EH (cell line): ENCODE measurements around the gene SARS1.
"Not testable (repeated sequence)": the region's sequence is repeated elsewhere in the genome, so short reads cannot be mapped to it uniquely, and the experiment has no call there.

ENCODE experiments used
- DNase-seq: peaks from one replicate; pipeline ENCODE4 v3.0.0-alpha.2; 2015; ENCODE audit warnings: low read depth

Gene SARS1

DNA sequence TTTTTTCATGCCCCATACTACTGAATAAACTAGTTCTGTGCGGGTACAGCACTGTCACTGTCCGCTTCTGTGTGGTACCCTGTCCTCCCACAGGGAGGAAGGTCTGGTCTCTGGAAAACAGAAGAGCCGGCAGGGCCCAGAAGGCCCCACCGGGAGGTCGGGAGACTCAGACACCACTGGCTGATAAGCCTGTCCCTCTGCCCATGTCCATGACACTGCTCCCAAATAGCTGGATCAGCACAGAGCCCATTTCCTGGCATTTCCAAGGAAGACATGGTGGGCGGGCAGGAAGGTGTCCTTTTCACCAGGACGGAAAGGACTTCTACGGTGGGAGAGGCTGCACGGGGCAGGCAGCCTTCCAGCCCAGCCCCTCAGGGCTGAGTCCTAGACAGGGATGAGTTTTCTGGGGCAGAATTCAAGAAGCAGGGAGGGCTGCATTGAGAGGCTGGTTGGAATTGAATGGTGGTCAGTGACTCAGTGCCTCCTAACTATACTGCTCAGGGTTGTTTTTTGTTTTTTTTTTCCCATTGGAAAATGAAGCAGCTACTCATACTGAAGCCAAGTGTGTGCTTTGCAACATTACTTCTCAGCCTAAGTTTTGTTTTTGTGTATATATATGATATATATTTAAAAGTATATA lies 62.1 kb downstream of the SARS1 start:
- DNase-seq: peak; percentile 76

DNA sequence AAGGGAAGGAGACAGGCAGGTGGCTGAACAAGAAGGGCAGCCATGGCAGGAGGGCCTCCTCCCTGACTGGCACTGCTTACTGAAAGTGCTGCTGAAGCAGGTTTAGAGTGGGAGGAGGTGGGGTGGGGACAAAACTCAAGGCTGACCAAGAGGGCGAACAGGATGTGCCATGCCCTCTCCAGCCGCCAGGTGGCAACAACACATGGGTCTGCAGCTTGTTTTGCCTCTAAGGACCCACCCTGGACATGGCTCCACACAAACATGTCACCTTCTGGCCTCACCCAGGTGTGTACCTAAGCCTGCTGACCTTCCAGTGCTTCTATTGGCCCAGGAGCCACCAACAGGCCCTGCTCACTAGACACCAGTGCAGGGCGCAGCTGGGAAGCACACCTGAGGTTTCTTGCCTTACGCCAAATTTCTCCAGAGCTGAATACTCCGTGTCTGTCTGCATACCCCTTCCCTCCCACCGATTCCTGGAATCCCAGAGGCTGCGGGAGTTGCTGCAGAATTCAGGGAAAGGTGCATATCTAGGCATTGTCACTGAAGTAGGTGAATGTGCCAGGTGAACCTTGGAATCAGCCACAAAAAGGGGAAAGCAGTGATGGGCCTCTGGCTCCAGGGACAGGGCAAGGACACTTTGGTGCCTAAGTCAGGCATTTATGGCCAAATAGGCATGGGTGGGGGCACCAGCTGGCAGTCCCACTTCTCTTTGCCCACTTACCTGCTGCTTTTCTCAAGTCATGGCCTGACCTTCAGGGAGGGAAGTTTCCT lies 63.9 kb downstream of the SARS1 start:
- DNase-seq: peak; percentile 71

DNA sequence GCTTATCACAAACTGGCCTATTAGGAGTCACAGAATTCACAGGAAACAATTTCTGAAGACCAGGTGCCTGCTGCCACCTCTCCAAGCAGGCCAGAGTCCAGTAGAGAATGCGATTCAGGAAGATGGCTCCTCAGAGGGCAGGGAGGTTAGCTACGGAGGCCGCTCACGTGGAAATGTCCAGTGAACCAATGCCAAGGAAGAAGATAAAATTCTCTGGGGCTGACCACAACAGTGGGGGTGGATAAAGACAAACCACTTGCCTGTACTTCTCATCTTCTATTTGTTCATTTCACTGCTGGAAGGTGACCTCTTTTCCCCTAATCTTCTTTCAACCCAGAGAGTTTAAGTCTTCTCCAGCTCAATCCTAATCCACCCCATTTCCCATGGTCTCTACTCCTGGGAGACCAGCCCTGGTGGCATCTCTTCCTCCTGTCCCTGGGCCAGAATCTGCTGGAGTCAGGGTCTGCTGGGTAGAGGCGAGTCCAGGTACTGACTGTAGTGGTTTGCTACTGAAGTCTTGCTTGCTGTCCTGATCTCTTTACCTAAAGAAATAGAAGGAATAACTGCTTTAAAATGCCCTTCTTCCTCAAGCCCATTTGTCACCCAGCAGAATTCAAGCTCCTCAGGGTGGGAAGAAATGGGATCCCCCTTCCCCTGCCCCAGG lies 66.0 kb downstream of the SARS1 start:
- DNase-seq: no peak

DNA sequence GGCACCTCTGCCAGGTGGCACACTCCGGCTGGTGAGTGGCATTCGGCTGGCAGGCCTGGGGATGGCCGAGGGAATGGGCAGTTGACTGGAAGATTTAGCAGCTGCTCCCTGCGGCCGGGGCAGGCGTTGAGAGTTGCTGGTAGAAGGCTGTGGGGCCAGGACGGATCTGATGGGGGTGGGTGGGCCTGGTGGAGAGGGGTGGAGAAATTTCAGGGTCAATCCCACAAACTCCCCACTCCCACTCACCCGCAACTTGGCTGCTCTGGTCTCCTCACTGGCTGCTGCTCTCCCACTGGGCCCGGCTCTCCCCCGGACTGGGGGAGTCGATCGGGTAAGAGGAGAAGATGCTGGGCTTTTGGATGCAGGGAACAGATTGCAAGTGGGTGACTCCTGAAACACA lies 67.1 kb downstream of the SARS1 start:
- DNase-seq: no peak

DNA sequence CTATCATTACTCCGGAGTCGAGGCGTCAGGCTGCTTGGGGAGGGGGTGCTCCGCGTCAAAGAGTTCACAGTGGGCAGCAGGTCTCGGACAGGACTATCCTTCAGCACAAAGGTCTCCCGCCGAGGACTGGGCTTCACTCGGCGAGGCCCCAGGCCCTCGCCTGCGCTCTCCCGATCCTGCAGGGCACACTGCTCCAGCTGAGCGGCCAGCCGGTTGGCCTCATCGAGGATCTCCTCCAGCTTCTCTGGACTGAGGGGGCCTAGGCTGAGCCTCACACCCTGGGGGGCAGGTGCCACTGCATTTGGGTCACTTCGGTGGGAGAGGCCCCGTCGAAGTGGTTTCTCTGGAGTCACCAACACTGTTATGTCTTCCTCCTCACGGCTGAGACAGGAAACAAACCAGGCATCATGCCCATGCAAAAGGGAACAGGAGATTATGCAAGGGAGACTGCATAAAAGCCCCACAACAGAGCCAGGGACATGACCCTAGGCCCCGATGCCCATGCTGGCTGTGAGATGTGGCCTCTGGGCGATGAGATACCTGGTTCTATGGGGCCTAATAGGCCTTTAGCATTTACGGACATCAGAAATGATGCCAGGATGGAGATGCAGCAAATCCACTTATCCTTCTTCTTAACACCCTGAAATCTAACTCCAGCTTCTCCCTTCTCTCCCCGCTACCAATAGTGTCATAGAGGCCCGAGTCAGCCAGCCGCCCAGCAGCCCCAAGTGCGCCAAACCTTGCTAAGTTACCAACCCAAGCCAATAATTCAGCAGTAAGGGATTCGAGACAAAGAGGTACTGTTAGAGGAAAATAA lies 68.2 kb downstream of the SARS1 start:
- peak; percentile 48 for DNase-seq

DNA sequence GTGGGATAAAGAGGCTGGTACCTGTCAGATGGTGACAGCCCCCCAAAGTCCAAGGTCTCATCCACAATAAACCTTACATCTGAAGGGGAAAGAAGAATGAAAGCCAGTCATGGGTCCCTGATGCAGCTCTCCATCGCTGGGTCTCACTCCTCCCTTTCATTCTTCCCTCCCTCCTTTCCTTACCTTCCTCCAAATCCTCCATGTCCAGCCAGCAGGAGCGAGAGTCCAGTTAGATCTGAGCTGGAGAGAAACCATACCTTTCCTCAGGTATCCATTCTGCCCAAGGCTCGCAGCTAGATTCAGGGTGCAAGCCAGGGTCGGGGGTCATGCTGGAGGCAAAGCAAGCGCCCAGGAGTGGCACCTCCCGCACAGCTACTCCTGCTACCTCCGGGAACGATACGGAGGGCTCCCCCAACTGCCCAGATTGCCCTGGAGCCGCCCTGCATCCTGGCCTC lies 68.8 kb downstream of the SARS1 start:
- no peak for DNase-seq

DNA sequence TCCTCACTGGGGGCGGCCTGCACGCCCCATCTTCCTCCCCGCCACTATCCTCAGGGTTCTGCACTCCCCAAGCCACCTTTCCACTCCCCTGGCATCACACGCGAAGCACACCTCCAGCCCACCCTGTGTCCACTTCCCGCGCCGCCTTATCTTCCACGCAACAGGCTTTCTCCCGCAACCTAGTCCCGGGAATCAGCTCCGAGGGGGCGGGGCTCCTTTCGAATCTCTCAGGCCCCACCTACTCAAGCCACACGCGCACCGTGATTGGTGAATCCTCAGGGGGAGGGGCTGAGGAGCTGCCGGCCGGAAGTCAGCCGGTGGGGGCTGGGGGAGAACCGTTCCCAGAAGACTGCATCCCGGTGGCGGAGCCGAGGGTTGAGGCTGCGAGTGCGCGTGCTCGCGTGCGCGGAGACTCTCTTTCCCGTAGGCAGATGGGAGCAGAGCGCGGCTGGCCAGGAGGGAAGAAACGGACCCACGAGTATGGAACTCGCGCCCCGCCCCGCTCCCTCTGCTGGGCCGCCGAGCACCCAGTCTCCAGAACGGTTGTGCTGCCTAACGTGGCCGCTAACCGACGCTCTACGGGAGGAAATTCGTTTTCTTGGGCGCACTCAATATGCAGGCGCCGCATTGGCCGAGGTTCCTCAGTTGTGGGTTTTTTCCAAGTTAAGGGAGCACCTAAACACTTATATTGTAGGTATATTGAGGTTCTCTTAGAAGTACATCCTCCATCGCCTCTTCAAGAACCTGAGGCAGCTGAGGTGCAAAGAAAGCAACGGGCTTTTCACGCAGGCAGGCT lies 69.4 kb downstream of the SARS1 start, which contains the start of gene PSRC1:
PSRC1 (minus strand) TSS at position 194 of the 796 bp plus-strand sequence.
- peak; percentile 97 for DNase-seq

DNA sequence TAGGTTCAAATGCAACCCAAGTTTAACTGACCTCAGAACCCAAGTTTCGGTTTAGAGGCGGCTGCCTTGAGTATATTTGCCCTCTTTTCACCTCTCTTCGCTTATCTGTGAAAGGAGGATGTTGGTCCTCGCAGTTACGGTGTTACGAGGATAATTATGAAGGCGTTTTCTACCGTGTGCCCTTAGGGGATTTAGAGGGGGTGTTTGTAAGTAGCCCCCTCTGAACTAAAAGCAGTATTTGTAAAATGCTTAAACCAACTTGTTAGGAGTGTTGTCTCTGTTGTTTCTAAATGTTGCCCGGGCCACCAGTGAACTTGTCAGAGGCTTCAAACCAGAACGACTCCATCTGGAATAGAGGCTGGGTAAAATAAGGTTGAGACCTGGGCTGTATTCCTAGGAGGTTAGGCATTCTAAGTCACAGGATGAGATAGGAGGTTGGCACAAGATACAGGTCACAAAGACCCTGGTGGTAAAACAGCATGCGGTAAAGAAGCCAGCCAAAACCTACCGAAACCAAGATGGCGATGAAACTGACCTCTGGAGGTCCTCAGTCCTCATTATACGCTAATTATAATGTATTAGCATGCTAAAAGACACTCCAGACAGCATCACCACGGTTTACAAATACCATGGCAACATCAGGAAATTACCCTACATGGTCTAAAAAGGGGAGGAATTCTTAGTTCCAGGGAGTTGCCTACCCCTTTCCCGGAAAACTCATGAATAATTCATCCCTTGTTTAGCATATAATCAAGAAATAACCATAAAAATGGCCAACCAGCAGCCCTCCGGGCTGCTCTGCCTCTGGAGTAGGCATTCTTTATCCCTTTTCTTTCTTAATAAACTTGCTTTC lies 70.3 kb downstream of the SARS1 start:
- peak; percentile 15 for DNase-seq

DNA sequence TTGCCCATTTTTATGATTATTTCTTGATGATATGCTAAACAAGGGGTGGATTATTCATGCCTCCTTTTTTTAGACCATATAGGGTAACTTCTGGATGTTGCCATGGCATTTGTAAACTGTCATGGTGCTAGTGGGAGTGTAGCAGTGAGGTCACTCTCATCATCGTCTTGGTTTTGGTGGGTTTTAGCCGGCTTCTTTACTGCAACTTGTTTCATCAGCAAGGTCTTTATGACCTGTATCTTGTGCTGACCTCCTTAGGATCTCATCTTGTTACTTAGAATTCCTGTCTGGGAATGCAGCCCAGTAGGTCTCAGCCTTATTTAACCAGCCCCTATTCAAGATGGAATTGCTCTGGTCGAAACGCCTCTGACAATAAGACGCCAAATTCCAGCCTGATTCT lies 73.0 kb downstream of the SARS1 start:
- not testable (repeated sequence) for DNase-seq
